Measurements from ENCODE around the gene MRM1.
A peak's percentile ranks its signal among the peaks of the same experiment; 100 is the strongest.

DNA sequence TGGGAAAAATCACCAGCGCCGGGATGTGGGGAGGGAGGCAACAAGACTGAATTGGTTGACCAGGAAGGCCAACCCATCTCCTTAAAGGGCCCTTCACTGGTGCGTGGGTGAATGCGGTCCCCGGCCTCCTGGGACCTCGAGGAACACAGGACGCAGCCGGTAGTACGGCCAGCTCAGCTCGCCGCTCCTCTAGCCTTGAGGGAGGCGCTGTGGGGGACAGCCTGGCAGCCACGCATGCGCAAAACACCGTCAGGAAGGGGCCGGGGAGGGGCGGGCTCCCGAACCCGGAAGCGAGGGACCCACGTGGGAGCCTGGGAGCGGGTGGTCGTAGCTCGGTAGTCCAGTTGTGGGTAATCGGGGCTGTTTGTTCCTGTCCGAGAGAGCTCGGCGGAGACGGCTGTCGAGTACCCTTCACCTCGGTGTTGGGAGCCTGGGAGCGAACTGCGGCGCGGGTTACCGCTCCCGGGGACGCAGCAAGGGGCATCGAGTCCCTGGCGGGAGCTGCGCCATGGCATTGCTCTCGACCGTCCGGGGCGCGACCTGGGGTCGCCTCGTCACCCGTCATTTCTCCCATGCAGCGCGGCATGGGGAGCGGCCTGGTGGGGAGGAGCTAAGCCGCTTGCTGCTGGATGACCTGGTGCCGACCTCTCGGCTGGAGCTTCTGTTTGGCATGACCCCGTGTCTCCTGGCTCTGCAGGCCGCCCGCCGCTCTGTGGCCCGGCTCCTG lies at the start of gene MRM1:
- TF ChIP-seq POLR2A (conservative IDR thresholded peaks at IDR 0.05) (peak; percentile 87), FIP1L1 (IDR thresholded peaks at IDR 0.05; ENCODE audit: low read depth, low read length, poor library complexity, severe bottlenecking) (no peak), TOE1 (IDR thresholded peaks at IDR 0.05; ENCODE audit: borderline replicate concordance) (peak; percentile 49), TOE1 (CRISPR knock-in tag; IDR thresholded peaks at IDR 0.05; ENCODE audit: borderline replicate concordance, low read depth) (no peak), TSHZ1 (CRISPR knock-in tag; IDR thresholded peaks at IDR 0.05) (no peak), RFX5 (IDR thresholded peaks at IDR 0.05; ENCODE audit: low read depth, low read length) (no peak), PURB (CRISPR knock-in tag; IDR thresholded peaks at IDR 0.05; ENCODE audit: low read depth) (no peak), HMG20B (CRISPR knock-in tag; IDR thresholded peaks at IDR 0.05) (peak; percentile 44; the same call in 1 of the 2 replicates)
